ENCODE results near the gene KCNK4.

GRCh38 chr11:64316672-64317324 lies 25.7 kb downstream of the KCNK4 start:
- TF ChIP-seq ZNF335 (CRISPR knock-in tag; IDR thresholded peaks at IDR 0.05) (no peak), ATF1 (CRISPR knock-in tag; IDR thresholded peaks at IDR 0.05) (no peak), NR2C2 (CRISPR knock-in tag; IDR thresholded peaks at IDR 0.05; ENCODE audit: borderline replicate concordance) (no peak), ATF7 (IDR thresholded peaks at IDR 0.05) (no peak), ATF7 (CRISPR knock-in tag; IDR thresholded peaks at IDR 0.05) (no peak)
- TF ChIP-seq, protein P1, sequence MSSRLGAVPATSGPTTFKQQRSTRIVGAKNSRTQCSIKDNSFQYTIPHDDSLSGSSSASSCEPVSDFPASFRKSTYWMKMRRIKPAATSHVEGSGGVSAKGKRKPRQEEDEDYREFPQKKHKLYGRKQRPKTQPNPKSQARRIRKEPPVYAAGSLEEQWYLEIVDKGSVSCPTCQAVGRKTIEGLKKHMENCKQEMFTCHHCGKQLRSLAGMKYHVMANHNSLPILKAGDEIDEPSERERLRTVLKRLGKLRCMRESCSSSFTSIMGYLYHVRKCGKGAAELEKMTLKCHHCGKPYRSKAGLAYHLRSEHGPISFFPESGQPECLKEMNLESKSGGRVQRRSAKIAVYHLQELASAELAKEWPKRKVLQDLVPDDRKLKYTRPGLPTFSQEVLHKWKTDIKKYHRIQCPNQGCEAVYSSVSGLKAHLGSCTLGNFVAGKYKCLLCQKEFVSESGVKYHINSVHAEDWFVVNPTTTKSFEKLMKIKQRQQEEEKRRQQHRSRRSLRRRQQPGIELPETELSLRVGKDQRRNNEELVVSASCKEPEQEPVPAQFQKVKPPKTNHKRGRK (CRISPR knock-in tag; IDR thresholded peaks at IDR 0.05), result no peak

All from HepG2 (cell line).